ENCODE measurements around the gene CCL13. TPM values are rescaled to one million over a fixed set of nuclear protein-coding genes. Genes with fewer than 3 reads are reported as not detected.

The CCL13 gene
- total RNA-seq, 1 experiment from 2014 or later: not detected

DNA sequence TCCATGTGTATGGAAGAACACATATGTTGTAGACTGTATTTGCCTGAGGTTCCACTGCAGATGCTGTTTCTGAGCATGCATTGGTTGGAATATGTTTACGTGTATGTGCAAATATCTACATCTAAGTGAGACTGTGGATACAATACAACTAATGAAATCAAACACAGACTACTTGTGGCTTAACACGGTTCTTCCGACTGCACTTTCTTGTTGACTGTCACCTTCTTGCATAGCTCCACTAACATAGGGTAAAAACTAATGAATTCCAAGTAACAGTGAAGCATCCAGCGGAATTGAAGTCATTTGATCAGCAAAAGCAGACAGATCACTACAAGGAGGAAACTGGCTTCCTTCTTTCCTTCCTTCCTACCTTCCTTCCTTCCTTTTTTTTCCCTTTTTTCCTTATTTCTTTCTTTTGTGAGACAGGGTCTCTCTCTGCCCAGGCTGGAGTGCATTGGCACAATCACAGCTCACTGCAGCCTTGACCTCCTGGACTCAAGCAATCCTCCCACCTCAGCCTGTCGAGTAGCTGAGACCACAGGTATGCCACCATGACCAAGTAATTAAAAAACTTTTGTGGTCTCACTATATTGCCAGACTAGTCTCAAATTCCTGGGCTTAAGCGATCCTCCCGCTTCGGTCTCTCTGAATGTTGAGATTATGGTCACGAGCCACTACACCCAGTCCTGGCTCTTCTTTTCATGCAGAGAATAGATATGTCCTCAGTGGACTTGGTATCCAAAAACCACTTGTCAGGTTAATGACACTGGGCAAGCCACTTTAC lies 28.7 kb downstream of the CCL13 start:
- H3K27me3 ChIP-seq (ENCODE audit: insufficient read depth, low read depth): peaks cover 81% of the 10 kb centered on the region
- no peak overlapping the region for H3K27ac ChIP-seq
- CTCF ChIA-PET: no interaction called here
- no peaks in the 10 kb centered on the region for H3K9me3 ChIP-seq (ENCODE audit: insufficient read depth, low read depth)
- H3K4me3 ChIP-seq: no peak overlapping the region
- no peaks in the 10 kb centered on the region for H3F3A ChIP-seq (ENCODE audit: insufficient read depth, low read depth)
- intact Hi-C loops (cut with micrococcal nuclease; ENCODE audit: unreplicated experiment): no loop called here
- H3K9me2 ChIP-seq (ENCODE audit: insufficient read depth): no peaks in the 10 kb centered on the region
- TF ChIP-seq, protein P1, sequence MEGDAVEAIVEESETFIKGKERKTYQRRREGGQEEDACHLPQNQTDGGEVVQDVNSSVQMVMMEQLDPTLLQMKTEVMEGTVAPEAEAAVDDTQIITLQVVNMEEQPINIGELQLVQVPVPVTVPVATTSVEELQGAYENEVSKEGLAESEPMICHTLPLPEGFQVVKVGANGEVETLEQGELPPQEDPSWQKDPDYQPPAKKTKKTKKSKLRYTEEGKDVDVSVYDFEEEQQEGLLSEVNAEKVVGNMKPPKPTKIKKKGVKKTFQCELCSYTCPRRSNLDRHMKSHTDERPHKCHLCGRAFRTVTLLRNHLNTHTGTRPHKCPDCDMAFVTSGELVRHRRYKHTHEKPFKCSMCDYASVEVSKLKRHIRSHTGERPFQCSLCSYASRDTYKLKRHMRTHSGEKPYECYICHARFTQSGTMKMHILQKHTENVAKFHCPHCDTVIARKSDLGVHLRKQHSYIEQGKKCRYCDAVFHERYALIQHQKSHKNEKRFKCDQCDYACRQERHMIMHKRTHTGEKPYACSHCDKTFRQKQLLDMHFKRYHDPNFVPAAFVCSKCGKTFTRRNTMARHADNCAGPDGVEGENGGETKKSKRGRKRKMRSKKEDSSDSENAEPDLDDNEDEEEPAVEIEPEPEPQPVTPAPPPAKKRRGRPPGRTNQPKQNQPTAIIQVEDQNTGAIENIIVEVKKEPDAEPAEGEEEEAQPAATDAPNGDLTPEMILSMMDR (conservative IDR thresholded peaks at IDR 0.05): no peak
- no peak for TF ChIP-seq EZH2 (IDR thresholded peaks at IDR 0.05; ENCODE audit: low read depth)
- no peaks in the 10 kb centered on the region for H3K4me1 ChIP-seq (replicated peaks; ENCODE audit: insufficient read depth)
- no peak overlapping the region for H3K4me2 ChIP-seq
- H4K20me1 ChIP-seq (ENCODE audit: insufficient read depth): no peaks in the 10 kb centered on the region
- H3K79me2 ChIP-seq (ENCODE audit: low read depth): no peaks in the 10 kb centered on the region
- DNase-seq: no peak
- no peaks in the 10 kb centered on the region for H3K36me3 ChIP-seq (ENCODE audit: low read depth)
- POLR2A ChIA-PET (ENCODE audit: unreplicated experiment): no interaction called here
- H2AFZ ChIP-seq: no peak overlapping the region
- BruUV-seq (replicated peaks): no TSS peak

DNA sequence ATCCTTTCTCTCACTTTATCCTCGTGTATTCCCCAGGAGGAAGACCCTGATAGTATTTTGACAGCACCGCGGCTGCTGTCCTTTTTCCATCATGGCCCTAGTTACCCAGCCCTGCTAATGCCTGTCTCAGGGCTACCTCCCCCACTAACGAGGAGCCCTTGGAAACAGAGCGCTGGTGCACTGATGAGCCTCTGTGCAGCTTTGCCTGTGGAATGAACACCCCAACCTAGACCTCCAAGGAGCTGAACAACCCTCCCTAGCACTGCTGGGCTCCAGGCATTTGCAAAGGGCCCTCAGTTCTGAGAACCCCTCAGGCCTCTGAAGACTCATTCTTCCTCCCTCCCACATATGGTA lies 30.0 kb downstream of the CCL13 start:
- DNase-seq: no peak
- Histone ChIP-seq H3K4me3 (no peak overlapping the region), H3K27ac (no peak overlapping the region), H3K9me3 (ENCODE audit: insufficient read depth, low read depth) (no peaks in the 10 kb centered on the region), H3F3A (ENCODE audit: insufficient read depth, low read depth) (no peaks in the 10 kb centered on the region), H3K9me2 (ENCODE audit: insufficient read depth) (no peaks in the 10 kb centered on the region), H3K79me2 (ENCODE audit: low read depth) (no peaks in the 10 kb centered on the region), H3K4me2 (no peak overlapping the region), H3K4me1 (replicated peaks; ENCODE audit: insufficient read depth) (no peaks in the 10 kb centered on the region), H2AFZ (no peak overlapping the region), H3K36me3 (ENCODE audit: low read depth) (no peaks in the 10 kb centered on the region), H3K27me3 (ENCODE audit: insufficient read depth, low read depth) (peaks cover 72% of the 10 kb centered on the region), H4K20me1 (ENCODE audit: insufficient read depth) (no peaks in the 10 kb centered on the region)
- BruUV-seq (replicated peaks): no TSS peak
- ChIA-PET POLR2A (ENCODE audit: unreplicated experiment) (no interaction called here), CTCF (no interaction called here)
- TF ChIP-seq, protein P1 (conservative IDR thresholded peaks at IDR 0.05): no peak
- TF ChIP-seq EZH2 (IDR thresholded peaks at IDR 0.05; ENCODE audit: low read depth): no peak
- intact Hi-C loops (cut with micrococcal nuclease; ENCODE audit: unreplicated experiment): no loop called here

GRCh38 chr17:34386697-34387550 lies 30.6 kb downstream of the CCL13 start:
- Histone ChIP-seq H3K4me2 (no peak overlapping the region), H3K79me2 (ENCODE audit: low read depth) (no peaks in the 10 kb centered on the region), H3K27ac (no peak overlapping the region), H4K20me1 (ENCODE audit: insufficient read depth) (no peaks in the 10 kb centered on the region), H3K4me3 (no peak overlapping the region), H3K9me3 (ENCODE audit: insufficient read depth, low read depth) (no peaks in the 10 kb centered on the region), H2AFZ (no peak overlapping the region), H3K9me2 (ENCODE audit: insufficient read depth) (no peaks in the 10 kb centered on the region), H3K27me3 (ENCODE audit: insufficient read depth, low read depth) (peaks cover 72% of the 10 kb centered on the region), H3K4me1 (replicated peaks; ENCODE audit: insufficient read depth) (no peaks in the 10 kb centered on the region), H3F3A (ENCODE audit: insufficient read depth, low read depth) (no peaks in the 10 kb centered on the region), H3K36me3 (ENCODE audit: low read depth) (no peaks in the 10 kb centered on the region)
- CTCF ChIA-PET: no interaction called here
- POLR2A ChIA-PET (ENCODE audit: unreplicated experiment): no interaction called here
- intact Hi-C loops (cut with micrococcal nuclease; ENCODE audit: unreplicated experiment): no loop called here
- no peak for DNase-seq
- BruUV-seq (replicated peaks): no TSS peak
- TF ChIP-seq, protein P1 (conservative IDR thresholded peaks at IDR 0.05): no peak
- no peak for TF ChIP-seq EZH2 (IDR thresholded peaks at IDR 0.05; ENCODE audit: low read depth)
